NT2/D1 (cell line): Measurements from ENCODE around the gene ZNF274.

Source experiments
- SUZ12 ChIP-seq: IDR thresholded peaks from 2 replicates; pipeline ENCODE4 v1.6.1; 2011; ENCODE audit not compliant: insufficient read length, insufficient read depth; ENCODE audit errors: extremely low read depth
- YY1 ChIP-seq: IDR thresholded peaks from 2 replicates; pipeline ENCODE4 v1.6.1; 2011; ENCODE audit not compliant: insufficient read length, insufficient read depth
- ZNF274 ChIP-seq: IDR thresholded peaks from 2 replicates; pipeline ENCODE4 v1.6.1; 2011; ENCODE audit warnings: mild to moderate bottlenecking, low read depth, low read length

- TF ChIP-seq YY1 (no peak), ZNF274 (no peak), SUZ12 (no peak)
Observed at GRCh38 chr19:58183817-58184215, 955 bp downstream of the ZNF274 start.
